Measurements from ENCODE around the gene H6PD. TPM values are rescaled to one million over a fixed set of nuclear protein-coding genes. Genes with fewer than 3 reads are reported as not detected.

Gene H6PD
- 45.6 TPM for polyA plus RNA-seq (2013, experiment 1 of 2; ENCODE audit: insufficient read length)
- polyA plus RNA-seq (2013, experiment 2 of 2; ENCODE audit: insufficient read length), result 44.1 TPM

DNA sequence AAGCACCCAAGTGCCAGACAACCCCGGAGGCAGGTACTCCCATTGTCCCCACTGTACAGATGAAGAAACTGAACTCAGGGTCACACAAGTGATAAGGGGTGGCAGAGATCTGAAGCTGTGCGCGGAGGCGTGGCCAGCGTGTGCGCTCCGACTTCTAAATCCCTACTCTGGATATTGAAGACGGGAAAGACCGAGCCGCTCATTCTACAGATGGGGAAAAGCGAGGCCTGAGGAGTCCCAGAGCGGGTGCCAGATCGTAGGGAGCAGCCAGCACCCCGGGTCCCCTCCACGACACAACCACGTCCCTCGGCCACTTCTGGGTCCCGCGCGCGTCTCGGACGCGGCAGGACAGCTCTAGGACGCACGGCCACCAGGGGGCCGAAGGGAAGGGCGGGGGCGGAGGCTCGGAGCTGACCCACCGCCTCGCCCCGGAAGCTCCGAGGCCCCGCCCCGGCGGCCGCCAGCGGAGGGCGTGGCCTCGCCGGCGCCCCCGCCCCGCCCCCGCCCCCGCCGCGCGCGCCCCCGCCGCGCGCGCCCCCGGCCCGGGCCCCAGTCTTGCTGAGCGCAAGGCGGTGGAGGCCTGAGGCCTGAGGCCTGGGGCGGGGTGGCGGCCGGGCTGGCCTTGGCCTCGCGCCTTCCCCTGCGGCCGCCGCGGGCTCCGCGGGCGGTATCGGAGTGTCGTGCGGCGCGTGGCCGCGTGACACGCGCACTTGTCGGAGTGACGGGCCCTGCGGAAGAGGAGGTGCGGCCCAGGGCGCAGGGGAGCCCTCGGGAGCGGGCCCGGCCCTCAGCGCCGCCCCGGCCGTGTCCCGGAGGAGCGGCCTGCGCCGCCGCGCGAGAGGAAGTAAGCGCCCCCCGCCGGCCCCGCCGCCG lies at the start of gene H6PD:
Gene H6PD (plus strand): TSS at position 552 of the 873 bp plus-strand sequence. CDS start 10,161 bp downstream, outside the sequence.
- peak; percentile 80 for DNase-seq

GRCh38 chr1:9186082-9186859 lies 48.3 kb upstream of the H6PD start:
- DNase-seq, result peak; percentile 52

DNA sequence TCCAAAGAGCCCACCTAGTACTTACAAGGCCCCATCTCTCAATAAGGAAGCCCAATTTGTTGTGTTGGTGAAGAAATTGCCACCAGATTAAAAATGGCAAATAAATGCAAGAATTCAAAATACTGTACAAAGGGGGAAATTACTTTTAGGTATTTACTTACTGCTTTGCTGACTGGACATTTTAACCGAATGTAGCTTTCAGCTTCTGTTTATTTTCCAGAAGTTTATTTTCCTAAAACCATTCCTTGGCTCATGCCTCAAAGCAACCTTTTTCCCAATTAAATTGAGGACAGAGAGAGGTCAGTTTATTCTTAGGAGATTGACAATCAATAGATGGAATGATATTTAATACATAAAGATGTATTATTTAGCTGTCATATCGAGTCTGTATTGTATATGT lies 47.6 kb upstream of the H6PD start:
- DNase-seq, result no peak

GRCh38 chr1:9190234-9190633 lies 44.3 kb upstream of the H6PD start:
- DNase-seq, result no peak

- no peak for DNase-seq
Measured at GRCh38 chr1:9191231-9191630, 43.3 kb upstream of the H6PD start.

- DNase-seq, result no peak
Measured at GRCh38 chr1:9192578-9193232, 41.9 kb upstream of the H6PD start.

GRCh38 chr1:9193233-9193625 lies 41.3 kb upstream of the H6PD start:
- no peak for DNase-seq

DNA sequence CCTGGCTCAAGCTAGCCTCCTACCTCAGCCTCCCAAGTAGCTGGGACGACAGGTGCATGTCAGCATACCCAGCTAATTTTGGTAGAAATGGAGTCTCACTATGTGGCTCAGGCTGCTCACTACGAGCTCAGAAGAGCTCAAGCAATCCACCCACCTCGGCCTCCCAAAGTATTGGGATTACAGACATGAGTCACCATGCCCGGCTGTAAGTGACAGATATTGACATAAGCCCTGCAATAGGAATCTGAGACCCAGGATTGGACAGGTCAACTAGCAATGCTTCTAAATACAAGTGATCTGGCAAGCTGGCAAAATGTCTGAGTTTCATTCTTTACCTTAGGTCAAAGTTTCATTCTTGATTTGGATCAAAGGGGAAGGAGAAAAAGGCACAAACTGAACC lies 40.5 kb upstream of the H6PD start:
- DNase-seq, result no peak

DNA sequence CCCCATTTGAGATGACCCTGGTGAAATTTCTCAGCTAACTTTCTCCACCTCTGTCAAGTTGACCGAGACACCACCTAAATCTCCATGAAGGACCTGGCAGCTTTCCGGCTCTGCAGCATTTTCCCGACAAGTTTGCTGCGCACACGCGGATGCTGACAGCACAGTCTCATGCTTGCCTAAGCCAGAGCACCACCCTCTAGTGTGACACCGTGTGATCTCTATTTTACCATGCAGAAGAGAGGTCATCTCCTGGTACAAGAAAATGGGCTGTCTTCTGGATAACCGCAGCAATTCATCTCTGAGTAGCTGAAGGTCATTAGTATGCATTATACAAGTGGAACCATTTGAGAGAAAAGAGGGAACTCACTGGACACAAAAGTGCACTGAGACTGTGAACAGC lies 38.9 kb upstream of the H6PD start:
- no peak for DNase-seq

GRCh38 chr1:9196129-9197040 lies 38.2 kb upstream of the H6PD start:
- peak; percentile 82 for DNase-seq

DNA sequence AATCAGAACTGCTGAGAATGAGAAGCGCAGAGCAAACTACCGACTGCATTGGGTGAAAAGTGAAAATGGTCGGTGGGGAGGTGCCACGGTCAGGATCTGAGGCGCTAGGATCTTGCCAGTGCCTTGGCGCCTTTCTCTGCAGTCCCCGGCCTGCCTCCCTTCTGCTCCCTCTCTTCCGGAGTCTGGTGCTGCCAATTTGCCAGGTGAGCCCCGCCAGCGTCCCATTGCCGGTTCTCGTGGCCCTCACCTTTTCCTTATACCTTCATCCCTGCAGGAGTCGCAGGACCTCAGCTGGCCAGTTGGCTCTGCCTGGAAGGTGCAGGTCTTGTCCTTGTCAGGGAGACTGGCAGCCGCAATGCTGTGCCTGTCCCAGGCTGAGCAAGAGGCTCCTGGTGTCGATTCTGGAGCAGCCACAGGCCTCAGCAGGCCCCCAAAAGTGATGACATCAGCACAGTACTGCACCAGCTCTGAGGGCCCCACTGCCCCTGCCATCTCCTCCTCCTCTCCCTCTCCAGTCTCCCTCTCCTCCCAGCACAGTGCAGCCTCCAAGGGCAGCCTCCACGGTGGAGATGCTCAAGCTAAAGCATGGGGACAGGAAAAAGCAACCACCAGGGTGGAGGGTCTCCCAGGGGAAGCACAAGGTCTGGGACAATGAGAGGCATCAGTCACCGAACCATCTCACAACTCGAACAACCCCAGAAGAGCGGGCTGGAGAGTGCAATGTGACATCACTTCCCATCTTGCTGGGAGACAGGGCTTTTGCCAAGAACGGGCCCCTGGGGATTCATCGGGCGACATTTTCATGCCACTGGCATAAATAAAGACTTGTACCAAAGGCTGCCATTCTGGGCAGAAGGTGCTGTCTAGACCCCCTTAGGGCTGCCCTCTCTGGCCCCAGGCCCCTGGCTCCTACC lies 37.1 kb upstream of the H6PD start:
- no peak for DNase-seq

- DNase-seq, result no peak
Measured at GRCh38 chr1:9198538-9199361, 35.8 kb upstream of the H6PD start.

DNA sequence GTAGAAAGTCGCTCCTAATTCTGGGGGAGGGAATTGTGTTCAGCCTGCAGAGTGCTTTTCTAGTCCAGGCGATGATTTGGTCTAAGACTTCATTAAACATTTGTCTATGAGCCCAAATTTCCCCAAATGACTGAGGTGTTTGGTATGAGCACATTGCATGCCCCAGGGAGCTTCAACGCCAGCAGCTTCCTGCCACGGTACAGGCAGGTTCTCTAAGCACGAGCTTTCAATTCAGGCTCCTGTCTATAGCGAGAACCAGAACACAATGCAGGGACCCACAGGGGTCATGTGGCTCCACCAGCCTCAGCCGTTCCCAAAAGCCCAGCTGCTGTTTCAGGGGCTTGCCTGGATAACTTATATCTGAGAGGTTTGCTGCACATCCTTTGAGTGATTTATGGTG lies 34.1 kb upstream of the H6PD start:
- peak; percentile 46 for DNase-seq

DNA sequence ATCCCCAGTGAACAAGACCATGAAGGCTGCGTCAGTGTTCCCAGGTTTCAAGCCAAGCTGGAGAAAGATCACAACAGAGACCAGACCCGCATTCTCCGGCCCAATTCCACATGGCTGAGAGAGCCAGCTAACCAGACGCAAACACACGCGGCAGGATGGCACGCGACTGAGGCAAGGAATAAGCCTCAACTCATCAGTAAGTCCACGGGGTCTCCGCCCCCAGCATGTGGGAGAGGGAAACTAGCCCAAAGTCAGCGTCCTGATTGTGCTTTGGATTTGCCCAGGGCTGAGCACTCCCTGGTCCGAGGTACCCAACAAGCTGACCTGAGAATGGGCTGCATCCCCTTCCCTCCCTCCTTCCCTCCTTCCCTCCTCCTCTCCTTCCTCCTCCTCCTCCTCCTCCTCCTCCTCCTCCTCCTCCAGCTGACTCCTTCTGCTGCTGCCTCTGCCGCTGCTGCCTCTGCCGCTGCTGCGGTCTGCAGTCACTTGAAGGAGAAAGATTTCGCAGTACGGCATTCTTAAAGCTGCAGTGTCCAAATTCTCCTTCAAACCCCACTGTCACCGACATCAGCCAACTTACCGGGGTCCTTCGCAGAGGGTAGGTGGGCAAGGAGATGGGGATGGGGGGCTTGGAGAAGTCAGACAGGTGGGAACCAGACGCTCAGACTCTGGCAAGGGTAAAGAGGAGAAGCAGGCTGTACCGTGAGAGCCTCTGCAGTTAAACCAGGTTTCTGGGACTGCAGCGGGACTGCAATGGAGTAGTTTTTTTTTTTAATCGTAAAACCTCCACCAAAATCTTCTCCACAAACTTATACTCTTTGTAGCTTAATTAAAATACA lies 33.0 kb upstream of the H6PD start:
- peak; percentile 69 for DNase-seq

GRCh38 chr1:9202240-9202870 lies 32.2 kb upstream of the H6PD start:
- no peak for DNase-seq

GRCh38 chr1:9203511-9203982 lies 31.0 kb upstream of the H6PD start:
- no peak for DNase-seq

DNA sequence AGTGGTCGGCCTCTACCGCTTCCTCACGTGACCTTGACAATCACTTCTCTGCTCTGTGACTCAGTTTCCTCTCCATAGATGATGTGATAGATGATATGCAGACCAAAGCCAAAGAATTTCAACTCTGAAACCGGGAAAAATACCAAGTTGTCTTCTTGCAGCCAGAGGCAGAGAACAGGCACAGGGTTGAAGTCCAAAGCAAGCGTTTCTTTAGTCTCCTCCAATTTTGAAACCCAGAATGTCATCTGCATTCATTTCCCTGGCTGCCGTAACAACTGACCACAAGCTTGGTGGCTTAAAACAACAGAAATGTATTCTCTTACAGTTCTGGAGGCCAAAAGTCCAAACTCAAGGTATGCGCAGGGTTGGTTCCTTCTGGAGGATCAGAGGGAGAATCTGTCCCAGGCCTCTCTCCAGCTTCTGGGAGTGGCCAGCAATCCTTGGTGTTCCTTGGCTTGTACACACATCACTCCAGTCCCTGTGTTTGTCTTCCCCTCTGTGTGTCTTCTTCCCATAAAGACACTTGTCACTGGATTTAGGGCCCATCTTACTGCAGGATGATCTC lies 30.3 kb upstream of the H6PD start:
- DNase-seq, result no peak

- DNase-seq, result peak; percentile 61
Measured at GRCh38 chr1:9207086-9207485, 27.5 kb upstream of the H6PD start.
